ENCODE measurements around the gene DACH1.

DACH1 gene

DNA sequence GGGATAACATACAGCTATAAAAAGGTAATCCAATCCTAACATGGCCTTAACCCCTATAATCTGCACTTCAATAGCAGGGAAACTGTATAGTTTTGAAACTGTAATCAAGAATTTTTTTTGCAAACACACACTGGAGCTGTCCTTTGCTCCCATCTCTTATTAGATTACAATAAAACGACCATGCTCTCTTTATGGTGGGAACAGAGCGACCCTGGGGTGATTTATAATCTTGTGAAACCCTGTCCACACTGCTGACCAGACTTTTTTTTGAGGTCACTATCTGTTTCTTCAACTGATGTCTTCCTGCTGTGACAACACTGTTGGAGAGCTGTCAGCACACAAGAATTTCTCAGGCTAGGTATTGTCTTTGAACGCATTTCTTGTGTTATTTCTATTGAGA is 35.3 kb downstream of the DACH1 start:
- TF ChIP-seq, protein P1, sequence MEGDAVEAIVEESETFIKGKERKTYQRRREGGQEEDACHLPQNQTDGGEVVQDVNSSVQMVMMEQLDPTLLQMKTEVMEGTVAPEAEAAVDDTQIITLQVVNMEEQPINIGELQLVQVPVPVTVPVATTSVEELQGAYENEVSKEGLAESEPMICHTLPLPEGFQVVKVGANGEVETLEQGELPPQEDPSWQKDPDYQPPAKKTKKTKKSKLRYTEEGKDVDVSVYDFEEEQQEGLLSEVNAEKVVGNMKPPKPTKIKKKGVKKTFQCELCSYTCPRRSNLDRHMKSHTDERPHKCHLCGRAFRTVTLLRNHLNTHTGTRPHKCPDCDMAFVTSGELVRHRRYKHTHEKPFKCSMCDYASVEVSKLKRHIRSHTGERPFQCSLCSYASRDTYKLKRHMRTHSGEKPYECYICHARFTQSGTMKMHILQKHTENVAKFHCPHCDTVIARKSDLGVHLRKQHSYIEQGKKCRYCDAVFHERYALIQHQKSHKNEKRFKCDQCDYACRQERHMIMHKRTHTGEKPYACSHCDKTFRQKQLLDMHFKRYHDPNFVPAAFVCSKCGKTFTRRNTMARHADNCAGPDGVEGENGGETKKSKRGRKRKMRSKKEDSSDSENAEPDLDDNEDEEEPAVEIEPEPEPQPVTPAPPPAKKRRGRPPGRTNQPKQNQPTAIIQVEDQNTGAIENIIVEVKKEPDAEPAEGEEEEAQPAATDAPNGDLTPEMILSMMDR (IDR thresholded peaks at IDR 0.05; ENCODE audit: borderline replicate concordance, control extremely low read depth, extremely low read depth, insufficient read depth, missing control alignments) = no peak
- in situ Hi-C loops (cut with MboI; ENCODE audit: low sequenced_read_pairs, unreplicated experiment) = no loop called here

DNA sequence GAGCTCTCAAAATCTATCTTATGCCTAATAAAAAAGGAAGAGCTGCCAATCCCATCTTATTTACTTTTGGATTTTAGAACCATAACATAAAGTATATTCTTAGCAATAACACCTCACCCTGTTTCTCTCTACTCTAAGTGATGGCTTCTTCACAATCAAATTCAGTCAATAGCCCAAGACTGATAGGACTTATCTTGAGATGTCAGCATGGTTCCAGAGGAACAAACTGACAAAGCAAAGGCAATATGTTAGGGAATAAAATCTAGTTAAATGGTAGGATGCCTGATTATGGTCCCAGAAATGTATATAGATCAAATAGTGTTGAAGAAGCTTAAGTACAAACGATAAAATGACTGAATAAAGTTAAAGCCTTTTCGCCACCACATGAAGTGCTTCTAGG is 36.3 kb downstream of the DACH1 start:
- in situ Hi-C loops (cut with MboI; ENCODE audit: low sequenced_read_pairs, unreplicated experiment) = no loop called here
- no peak for DNase-seq (ENCODE audit: low spot score)
- TF ChIP-seq, protein P1 (IDR thresholded peaks at IDR 0.05; ENCODE audit: borderline replicate concordance, control extremely low read depth, extremely low read depth, insufficient read depth, missing control alignments) = no peak

More for the DNA sequence above, 35.3 kb downstream of the DACH1 start:
- DNase-seq (ENCODE audit: low spot score) = no peak

DNA sequence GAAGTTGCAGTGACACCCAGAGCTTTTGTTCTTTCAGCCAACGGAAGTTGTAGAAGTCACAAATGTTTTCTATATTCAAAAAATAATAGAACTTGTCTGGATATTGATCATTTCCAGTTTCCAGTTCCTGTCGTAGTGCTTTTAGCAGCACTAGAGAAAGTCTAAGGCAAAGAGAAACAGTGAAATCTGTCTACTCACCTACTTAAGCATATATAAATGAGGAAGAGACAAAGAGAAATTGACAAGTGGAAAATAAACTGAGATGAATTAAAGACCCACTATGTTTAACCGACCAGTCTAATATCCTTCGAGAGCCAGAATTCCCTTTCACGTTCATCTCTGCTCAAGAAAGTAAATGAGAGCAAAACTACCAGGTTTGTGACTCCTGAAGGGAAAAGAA is 36.7 kb downstream of the DACH1 start:
- in situ Hi-C loops (cut with MboI; ENCODE audit: low sequenced_read_pairs, unreplicated experiment) = no loop called here
- TF ChIP-seq, protein P1 (IDR thresholded peaks at IDR 0.05; ENCODE audit: borderline replicate concordance, control extremely low read depth, extremely low read depth, insufficient read depth, missing control alignments) = no peak
- DNase-seq (ENCODE audit: low spot score) = no peak

DNA sequence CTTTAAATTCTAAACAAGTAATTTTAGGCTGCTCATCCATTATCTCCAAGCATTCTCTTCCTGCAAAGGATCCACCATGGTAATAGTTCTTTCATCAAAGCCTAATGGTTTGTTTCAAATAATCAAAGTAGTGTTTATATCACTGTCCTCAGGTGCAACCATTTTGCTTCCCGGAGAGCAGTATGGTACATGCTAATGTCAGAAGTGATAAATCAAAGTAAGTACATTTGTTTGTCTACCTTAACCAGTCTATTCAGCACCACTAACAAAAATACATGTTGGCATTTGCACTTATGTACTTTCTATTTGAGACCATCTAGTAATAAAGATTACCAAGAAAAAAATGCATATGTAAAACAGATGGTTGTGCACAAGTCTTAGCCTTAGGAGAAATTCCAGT is 37.5 kb downstream of the DACH1 start:
- TF ChIP-seq, protein P1 (IDR thresholded peaks at IDR 0.05; ENCODE audit: borderline replicate concordance, control extremely low read depth, extremely low read depth, insufficient read depth, missing control alignments) = no peak
- DNase-seq (ENCODE audit: low spot score) = no peak
- in situ Hi-C loops (cut with MboI; ENCODE audit: low sequenced_read_pairs, unreplicated experiment) = no loop called here

DNA sequence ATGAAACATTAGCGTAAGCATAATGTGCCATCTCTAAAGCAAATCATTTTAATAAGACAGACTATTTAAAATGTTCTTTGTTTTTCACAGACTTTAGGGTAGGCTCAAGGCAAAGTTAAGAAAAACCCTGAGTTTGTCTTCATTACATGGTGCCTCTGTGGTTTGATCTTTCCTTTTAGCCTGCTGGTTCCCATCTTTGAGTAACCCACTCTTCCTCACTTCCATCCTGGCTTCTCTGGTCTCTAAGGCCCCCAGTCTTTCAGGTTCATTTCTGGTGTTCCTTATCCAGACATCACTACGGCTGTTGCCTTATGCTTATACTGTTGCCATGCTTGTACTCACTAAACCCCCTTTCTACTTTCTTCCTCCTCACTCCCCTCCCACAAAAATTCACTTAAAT is 38.4 kb downstream of the DACH1 start:
- in situ Hi-C loops (cut with MboI; ENCODE audit: low sequenced_read_pairs, unreplicated experiment) = no loop called here

DNA sequence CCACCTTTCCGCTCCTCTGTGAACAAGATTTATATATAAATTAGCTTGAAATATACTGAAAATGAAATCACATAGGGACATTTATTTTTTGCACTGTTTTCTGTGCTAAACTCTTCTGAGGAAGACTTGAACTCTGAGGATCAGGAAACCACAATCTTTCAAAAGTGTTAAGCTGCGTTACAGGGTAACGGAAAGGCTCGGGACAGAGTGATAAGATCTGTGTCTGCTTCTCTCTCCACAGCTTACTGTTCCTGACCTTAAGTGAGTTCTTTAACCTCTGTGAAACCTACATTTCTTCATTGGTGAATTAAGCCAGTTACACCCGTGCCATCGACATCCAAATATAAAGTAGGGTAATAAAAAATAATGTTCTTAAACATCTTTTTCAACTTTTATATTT is 38.9 kb downstream of the DACH1 start:
- TF ChIP-seq, protein P1 (IDR thresholded peaks at IDR 0.05; ENCODE audit: borderline replicate concordance, control extremely low read depth, extremely low read depth, insufficient read depth, missing control alignments) = no peak
- in situ Hi-C loops (cut with MboI; ENCODE audit: low sequenced_read_pairs, unreplicated experiment) = no loop called here
- DNase-seq (ENCODE audit: low spot score) = no peak

More for the DNA sequence above, 38.4 kb downstream of the DACH1 start:
- TF ChIP-seq, protein P1 (IDR thresholded peaks at IDR 0.05; ENCODE audit: borderline replicate concordance, control extremely low read depth, extremely low read depth, insufficient read depth, missing control alignments) = no peak
- no peak for DNase-seq (ENCODE audit: low spot score)

DNA sequence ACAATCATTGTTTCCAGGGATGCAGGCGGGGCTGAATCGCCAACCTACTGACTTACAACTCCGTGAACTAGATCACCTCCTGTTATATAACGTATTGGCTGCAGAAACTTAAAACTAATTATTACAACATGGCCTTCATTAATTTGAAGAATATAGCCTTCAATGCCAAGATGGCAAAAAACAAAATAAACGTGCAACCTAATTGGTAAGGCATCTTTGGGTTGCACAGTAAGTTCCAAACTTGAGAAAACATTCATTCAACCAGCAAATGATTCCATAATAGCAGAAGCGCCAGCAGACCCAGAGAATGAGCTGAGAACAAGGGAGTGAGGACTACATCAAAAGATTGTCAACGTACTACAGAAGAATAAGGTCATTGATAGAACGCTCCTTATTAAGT is 39.8 kb downstream of the DACH1 start:
- TF ChIP-seq, protein P1 (IDR thresholded peaks at IDR 0.05; ENCODE audit: borderline replicate concordance, control extremely low read depth, extremely low read depth, insufficient read depth, missing control alignments) = no peak
- DNase-seq (ENCODE audit: low spot score) = no peak
- in situ Hi-C loops (cut with MboI; ENCODE audit: low sequenced_read_pairs, unreplicated experiment) = no loop called here
